Liver (tissue), 3 donors: ENCODE measurements around the gene ARID5B.

Experiments used
- ATF3 ChIP-seq: IDR thresholded peaks from 2 replicates; pipeline ENCODE4 v1.6.1; 2016; ENCODE audit warnings: antibody characterized with exemption
- CTCF ChIP-seq: fragments of 150-350 bp; IDR thresholded peaks from 2 replicates; pipeline ENCODE4 v1.5.1; 2017; ENCODE audit warnings: improper control_type of control experiment, low read depth, low read length; ENCODE audit not compliant: missing input control
- EGR1 ChIP-seq, 2 donors: IDR thresholded peaks; 2 replicates each; pipeline ENCODE4 v1.6.1; 2016 to 2018; ENCODE audit warnings: antibody characterized with exemption in 2 of 2, low read depth in 2 of 2
- FOXA1 ChIP-seq: IDR thresholded peaks from 2 replicates; pipeline ENCODE4 v1.6.1; 2016; ENCODE audit warnings: antibody characterized with exemption
- GABPA ChIP-seq, 2 donors: IDR thresholded peaks in 1 of 2; conservative IDR thresholded peaks in 1 of 2; 2 replicates each; pipeline ENCODE4 v1.6.1; 2016; ENCODE audit warnings: antibody characterized with exemption in 2 of 2, mild to moderate bottlenecking in 1 of 2, moderate library complexity in 1 of 2
- HNF4A ChIP-seq, 2 donors: conservative IDR thresholded peaks; 2 replicates each; pipeline ENCODE4 v1.6.1; 2016; ENCODE audit warnings: antibody characterized with exemption in 2 of 2, mild to moderate bottlenecking in 2 of 2
- JUND ChIP-seq, 2 donors: IDR thresholded peaks; 2 replicates each; pipeline ENCODE4 v1.6.1; 2016; ENCODE audit warnings: antibody characterized with exemption in 2 of 2
- MAX ChIP-seq: IDR thresholded peaks from 2 replicates; pipeline ENCODE4 v1.6.1; 2016; ENCODE audit warnings: antibody characterized with exemption
- REST ChIP-seq: IDR thresholded peaks from 2 replicates; pipeline ENCODE4 v1.6.1; 2016; ENCODE audit warnings: antibody characterized with exemption, mild to moderate bottlenecking
- RXRA ChIP-seq, 2 donors: IDR thresholded peaks; 2 replicates each; pipeline ENCODE4 v1.6.1; 2017 to 2018; ENCODE audit warnings: antibody characterized with exemption in 2 of 2, mild to moderate bottlenecking in 1 of 2
- SP1 ChIP-seq: IDR thresholded peaks from 2 replicates; pipeline ENCODE4 v1.6.1; 2018; ENCODE audit warnings: antibody characterized with exemption, mild to moderate bottlenecking
- TAF1 ChIP-seq: conservative IDR thresholded peaks from 2 replicates; pipeline ENCODE4 v1.6.1; 2016; ENCODE audit warnings: antibody characterized with exemption, mild to moderate bottlenecking
- YY1 ChIP-seq: IDR thresholded peaks from 2 replicates; pipeline ENCODE4 v1.6.1; 2016; ENCODE audit warnings: antibody characterized with exemption, mild to moderate bottlenecking
- donor health status: healthy.
- donor health status: healthy.

- TF ChIP-seq CTCF: no peak
- no peak for TF ChIP-seq JUND (IDR thresholded peaks at IDR 0.05)
- TF ChIP-seq REST: no peak
- TF ChIP-seq TAF1: no peak
- TF ChIP-seq SP1: no peak
- no peak for TF ChIP-seq FOXA1
- no peak for TF ChIP-seq RXRA (IDR thresholded peaks at IDR 0.05)
- no peak for TF ChIP-seq YY1
- TF ChIP-seq GABPA (IDR thresholded peaks at IDR 0.05 in 1 of 2, conservative IDR thresholded peaks at IDR 0.05 in 1 of 2): no peak
- TF ChIP-seq HNF4A (conservative IDR thresholded peaks at IDR 0.05): no peak
- no peak for TF ChIP-seq MAX
- no peak for TF ChIP-seq ATF3
- TF ChIP-seq EGR1 (IDR thresholded peaks at IDR 0.05; ENCODE audit: low read depth in 2 of 2): no peak
Observed at GRCh38 chr10:61984803-61985418, 83.4 kb downstream of the ARID5B start.
